KOPT-K1 (cell line): ENCODE results near the gene CDKN2B-AS1.

Source experiments
- H3K27ac ChIP-seq: fragments of 200-600 bp; sonication (generic); 2 replicates; pipeline ENCODE4 v1.5.1; 2016; ENCODE audit warnings: antibody characterized with exemption, mild to moderate bottlenecking, low read depth, low read length; ENCODE audit not compliant: poor library complexity, severe bottlenecking
- H3K36me3 ChIP-seq: fragments of 200-600 bp; sonication (generic); 2 replicates; pipeline ENCODE4 v1.5.1; 2017; ENCODE audit warnings: antibody characterized with exemption, mild to moderate bottlenecking, low read length, moderate library complexity; ENCODE audit not compliant: insufficient read depth
- H3K9me3 ChIP-seq: fragments of 200-600 bp; sonication (generic); 2 replicates; pipeline ENCODE4 v1.5.1; 2017; ENCODE audit warnings: antibody characterized with exemption, low read length, mild to moderate bottlenecking; ENCODE audit not compliant: insufficient read depth, poor library complexity, severe bottlenecking

CDKN2B-AS1 gene

DNA sequence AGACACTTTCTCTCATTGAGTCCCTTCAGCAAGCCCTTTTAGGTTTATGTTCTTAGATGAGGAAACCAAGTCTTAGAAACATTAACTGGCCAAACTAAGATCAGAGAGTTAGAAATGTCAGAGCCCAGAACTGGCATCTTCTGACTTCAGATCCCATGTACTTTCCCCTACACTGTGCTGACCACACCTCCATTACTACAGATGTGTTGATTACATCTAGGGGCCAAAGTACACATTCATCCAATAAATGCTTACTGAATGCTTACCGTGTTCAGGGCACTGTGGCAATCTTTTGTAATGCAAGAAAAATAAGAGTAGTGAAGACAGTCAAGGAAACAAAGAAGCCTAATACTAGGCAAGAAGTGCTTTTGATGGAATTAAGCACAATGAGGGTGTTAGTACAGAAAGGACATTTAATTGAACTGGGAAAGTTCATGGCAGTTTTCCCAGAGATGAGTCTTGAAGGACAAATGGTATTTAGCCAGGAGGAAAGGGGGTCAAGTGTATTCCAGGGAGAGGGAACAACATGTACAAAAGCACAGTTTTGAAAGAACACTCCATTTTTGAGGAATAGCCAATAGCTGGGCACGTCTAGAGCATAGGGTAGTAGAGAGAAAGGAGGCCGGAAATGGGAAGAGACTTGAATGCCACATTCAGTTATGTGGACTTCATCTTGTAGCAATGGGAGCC lies 104.2 kb downstream of the CDKN2B-AS1 start:
- no peaks in the 10 kb centered on the region for H3K9me3 ChIP-seq
- peak overlapping the region; percentile 12 for H3K27ac ChIP-seq
- H3K36me3 ChIP-seq = no peaks in the 10 kb centered on the region

DNA sequence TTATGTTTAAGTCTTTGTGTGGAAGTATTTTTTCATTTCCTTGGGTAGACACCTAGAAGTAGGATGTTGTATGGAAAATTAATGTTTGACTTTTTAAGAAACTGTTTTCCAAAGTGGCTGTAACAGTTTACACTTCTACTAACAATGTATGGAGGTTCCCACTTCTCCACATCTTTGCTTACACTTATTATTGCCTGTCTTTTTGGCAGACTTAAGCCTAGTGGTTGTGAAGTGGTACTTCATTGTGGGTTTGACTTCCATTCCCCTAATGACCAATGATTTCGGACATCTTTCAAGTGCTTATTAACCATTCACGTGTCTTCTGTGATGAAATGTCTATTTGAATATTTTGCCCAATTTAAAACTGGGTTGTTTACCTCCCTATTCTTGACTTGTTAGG lies 106.0 kb downstream of the CDKN2B-AS1 start:
- no peak overlapping the region for H3K27ac ChIP-seq
- H3K9me3 ChIP-seq = no peaks in the 10 kb centered on the region
- no peaks in the 10 kb centered on the region for H3K36me3 ChIP-seq

DNA sequence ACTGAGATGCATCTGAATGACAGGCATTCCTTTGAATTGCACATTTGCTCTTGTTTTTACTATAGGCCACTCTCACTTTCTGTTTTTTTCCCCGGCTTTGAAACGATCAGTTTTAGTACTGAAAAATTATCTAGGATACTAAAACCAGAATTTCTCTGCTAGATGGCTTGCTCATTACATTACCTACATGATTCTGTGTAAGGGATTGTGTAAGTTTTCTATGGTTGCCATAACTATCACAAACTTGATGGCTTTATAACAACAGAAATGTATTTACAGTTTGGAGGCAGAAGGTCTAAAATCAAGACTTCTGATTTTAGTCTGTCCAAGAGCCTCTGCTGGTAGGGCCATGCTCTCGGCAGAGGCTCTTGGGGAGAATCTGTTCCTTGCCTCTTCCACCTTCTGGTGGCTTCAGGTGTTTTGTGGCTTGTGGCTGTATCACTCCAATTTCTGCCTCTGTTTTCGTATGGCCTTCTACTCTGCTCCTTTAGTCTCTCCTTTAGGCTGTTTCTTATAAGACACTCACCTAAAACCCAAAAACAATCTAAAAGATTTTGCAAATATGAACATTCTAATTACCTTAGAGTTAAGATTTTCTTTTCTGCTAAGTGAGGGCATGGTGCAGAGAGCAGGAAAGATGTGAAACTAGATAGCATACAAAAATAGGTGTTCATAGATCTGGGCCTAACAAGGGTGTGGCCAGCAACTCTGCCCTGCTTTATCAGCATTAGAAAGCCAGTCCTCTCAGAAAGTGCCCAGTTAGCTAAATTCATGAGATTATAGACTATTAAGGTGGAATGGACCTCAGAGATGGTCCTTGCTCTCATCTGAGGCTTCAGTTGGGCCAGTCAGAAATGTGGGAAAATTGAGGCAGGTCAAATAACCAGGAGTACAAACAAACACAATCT lies 107.8 kb downstream of the CDKN2B-AS1 start:
- Histone ChIP-seq H3K9me3 (no peaks in the 10 kb centered on the region), H3K36me3 (no peaks in the 10 kb centered on the region), H3K27ac (peak overlapping the region; percentile 91)

DNA sequence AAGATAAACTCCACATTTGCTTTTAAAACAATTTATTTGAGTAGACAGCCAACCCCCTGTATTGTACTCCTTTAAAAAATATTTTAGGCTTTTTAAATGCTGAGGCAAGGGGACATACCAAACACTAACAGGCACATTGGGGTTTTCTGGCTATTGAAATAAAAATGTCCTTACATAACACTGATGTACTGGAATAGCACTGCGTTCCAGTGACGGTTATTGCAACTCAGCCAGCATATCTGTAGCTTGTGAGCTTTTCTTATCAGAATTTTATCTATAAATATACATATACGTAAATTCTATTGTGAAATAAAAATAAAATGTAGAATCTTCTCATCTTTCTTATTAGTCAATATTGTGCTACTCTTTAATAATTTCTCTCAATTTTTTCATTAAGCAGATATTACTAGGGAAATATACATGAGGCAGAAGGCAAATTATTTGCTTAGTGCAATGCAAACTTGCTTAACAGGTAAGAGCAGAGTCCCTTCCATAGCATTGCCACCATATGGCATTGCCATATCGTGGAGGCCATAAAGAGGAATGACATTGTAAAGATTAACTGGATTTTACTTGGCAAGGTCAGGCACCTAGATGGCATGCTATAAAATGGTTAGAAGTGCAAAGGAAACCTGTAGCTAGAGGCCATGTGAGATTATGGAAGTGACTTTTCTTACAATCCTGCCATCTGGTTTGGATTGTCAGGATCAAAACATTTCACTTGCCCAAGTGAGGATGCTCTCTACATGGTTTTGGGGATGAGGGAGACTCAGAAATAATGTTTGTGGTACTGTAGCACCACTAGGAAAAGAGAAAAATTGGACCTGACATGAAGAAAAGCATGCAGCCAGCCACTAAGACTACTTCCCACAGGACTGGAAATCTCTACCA lies 109.3 kb downstream of the CDKN2B-AS1 start:
- H3K9me3 ChIP-seq = no peaks in the 10 kb centered on the region
- H3K36me3 ChIP-seq = no peaks in the 10 kb centered on the region
- H3K27ac ChIP-seq = peak overlapping the region; percentile 91

DNA sequence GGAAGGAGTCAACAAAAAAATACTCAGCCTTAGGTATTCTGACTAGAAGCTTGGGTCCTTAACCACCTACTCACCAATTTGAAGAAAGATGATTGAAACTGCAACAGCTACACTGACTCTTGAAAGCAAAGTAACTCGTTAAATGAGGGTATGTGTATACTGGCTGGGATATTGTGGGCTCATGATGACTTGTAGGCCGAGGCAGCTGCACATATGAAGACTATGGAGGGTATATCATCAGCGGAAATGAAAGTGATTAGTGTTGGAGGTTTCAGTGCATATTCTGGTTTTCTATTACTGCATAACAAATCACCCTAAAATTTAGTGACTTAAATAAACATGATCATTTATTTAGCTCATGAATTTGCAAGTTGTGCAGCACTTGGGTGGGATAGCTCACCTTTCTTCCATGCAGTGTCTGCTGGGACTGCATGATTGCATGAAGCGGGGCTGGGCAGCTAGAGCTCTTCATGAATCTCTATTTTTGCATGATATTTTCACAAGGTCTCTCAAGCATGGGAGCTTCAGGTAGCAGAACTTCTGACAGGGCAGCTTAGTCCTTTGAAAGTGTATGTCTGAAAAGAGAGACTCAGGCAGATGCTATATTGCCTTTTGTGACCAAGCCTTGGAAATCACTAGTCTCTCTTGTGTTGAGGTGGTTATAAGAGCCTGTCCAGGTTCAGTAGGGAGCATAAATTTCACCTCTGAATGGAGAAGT lies 110.6 kb downstream of the CDKN2B-AS1 start:
- Histone ChIP-seq H3K27ac (peak overlapping the region; percentile 91), H3K36me3 (no peaks in the 10 kb centered on the region), H3K9me3 (no peaks in the 10 kb centered on the region)

DNA sequence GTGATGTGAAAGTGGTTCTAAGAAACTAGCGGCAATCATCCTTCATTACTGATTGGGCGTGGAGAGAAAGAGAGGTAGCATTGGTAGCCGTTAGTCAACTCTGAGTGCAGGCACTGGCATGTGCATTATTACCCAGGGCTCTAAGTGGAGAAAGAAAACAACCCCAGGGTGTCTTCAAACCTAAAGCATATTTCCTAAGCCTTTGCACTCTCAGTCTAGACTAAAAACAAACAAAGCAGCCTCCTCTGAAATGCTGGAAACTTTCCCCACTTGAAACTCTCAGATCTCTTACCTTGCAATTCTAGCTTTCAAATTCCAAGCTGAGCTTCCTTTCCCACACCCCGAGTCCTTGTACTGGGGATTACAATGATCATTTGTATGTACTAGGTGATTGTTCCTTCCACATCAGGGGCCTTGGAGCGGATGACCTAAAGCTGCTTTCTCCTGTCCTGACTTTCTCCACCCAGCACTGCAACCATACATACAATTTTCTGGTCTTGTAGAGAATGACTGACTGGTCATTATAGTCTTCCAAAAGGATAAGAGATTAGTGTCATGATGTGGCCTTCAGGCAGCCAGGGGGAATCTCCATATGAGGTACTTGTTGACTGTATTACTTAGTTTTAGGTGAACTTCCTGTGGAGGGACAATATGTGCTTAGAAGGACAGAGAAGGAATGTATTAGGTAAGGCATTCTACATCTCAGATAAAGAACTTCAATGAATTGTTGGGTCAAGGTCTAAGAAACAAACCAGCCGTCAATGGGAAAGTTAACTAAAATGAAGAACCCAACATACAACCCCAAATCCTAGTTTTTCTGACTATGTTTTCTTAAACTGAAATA lies 112.8 kb downstream of the CDKN2B-AS1 start:
- Histone ChIP-seq H3K27ac (peak overlapping the region; percentile 91), H3K36me3 (no peaks in the 10 kb centered on the region)

DNA sequence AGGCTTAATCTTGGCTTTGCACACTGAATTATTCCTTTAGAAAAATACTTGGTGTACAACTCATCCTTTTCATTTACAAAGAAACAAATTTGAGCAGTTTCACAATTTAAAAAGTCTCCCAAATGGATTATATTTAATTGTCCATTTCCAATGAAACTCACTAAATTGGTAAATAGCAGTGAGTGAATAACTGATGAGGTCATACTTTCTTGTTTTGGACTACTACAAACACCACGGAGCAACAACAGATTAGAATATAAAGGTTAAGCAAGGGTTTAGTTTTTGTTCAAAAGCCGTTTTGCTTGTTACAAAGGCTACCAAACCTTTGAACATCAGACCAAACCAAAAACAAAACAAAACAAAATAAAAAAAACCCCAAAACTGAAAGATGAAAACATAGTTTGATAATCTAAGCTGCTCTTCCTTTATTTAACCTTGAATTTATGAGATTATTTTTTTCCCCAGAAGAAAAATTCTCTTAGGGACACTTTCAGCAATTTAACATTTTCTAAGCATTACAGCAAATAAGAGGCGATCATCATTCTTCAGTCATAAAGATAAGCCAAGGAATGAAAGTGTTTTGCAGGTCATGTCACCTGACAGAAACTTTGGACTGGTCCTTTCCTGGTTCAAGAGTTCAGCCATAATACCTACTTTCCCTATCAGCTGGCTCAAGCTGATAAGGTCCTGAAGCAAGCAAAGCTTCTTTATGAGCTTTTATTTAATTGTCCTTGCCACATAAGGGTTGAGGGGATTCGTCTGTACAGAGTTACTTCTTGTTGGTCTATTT lies 114.2 kb downstream of the CDKN2B-AS1 start:
- H3K27ac ChIP-seq = peak overlapping the region; percentile 91
- H3K9me3 ChIP-seq = no peaks in the 10 kb centered on the region

More for the DNA sequence above, 112.8 kb downstream of the CDKN2B-AS1 start:
- H3K9me3 ChIP-seq = no peaks in the 10 kb centered on the region

DNA sequence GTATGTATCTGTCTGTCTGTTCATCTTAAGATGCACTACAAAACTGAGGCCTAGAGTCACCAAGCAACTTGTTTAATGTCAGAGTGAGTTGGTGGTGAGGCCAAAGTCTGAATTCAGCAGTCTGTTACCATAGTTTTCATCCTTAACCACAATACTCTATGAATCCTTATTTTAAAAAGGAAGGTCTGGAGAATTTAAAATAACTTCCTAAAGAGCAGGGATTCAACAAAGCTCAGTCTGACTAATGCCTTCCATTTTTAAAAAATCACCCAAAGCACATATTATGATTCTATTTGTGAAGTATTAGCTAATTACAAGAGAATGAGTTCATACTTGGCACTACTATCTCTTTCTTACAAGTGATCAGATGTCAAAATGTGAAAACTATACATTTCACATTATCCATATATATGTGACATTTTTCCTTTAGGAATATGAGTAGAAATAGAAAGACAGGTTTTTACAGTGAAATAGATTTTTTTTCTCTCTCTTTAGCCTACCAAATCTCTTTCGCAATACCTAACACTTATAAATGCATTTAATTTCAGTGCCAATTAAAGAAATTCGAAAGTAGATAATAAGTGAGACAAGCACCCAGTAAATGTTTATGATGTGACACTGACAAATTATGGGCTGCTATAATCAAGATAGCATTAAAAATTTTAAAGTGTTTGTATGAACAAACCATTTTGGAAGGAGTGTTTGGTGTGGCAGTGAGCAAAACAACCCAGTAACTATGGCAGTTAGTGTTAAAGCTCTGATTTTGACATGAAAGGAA lies 116.8 kb downstream of the CDKN2B-AS1 start:
- Histone ChIP-seq H3K9me3 (no peaks in the 10 kb centered on the region), H3K36me3 (no peaks in the 10 kb centered on the region), H3K27ac (peak overlapping the region; percentile 63)

More for the DNA sequence above, 114.2 kb downstream of the CDKN2B-AS1 start:
- no peaks in the 10 kb centered on the region for H3K36me3 ChIP-seq

DNA sequence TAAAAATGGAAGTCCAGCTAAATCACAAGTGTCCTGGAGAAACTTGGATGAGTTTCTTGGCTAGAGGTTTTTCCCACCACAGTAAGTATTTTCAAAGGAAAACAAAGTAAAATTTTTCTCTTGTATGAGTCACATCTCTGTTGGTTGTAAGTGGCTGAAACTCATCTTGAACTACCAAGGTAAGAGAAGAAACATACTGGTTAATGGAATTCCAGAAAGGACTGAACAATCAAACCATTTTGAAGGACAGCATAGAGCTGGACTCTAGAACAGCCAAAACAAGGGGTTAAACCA lies 117.3 kb downstream of the CDKN2B-AS1 start:
- no peaks in the 10 kb centered on the region for H3K9me3 ChIP-seq
- no peaks in the 10 kb centered on the region for H3K36me3 ChIP-seq
- H3K27ac ChIP-seq = peak overlapping the region; percentile 63

DNA sequence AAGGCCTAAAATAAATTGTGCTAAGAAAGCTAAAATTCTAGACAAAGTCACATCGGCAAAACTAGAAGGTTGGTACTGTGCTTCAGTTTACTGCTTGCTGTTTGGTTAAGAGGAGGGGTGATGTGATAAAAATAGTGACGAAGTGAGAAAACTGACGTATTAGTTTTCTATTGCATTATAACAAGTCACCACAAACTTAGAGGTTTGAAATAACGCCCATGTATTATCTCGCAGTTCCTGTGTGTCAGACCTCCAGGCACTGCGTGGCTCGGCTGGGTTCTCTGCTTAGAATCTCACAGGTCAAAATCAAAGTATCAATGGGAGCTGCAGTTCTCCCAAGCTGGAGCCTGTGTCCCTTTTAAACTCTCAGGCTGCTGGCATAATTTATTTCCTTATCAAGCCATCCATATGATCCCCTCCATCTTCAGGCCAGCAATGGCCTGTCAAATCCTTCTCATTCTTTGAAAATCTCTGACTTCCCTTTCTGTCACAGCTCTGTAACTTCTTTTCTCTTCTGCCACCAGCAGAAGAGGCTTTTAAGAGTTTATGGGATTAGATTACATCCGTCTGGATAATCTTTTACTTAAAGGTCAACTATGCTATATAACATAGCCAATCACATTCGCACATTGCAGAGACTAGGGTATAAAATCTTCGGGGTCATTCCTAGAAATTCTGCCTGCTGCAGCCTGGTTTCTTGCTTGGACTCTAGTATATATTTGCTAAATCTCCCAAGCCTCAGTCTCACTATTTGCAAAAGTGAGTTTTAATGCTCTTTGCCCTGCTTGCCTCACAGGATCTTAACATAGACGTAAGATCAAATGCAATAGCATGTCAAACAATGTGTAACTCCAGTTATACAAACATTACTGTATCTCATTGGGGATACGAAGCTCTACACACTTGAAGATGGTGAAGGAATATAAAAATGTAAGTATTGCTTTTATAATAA lies 118.6 kb downstream of the CDKN2B-AS1 start:
- no peaks in the 10 kb centered on the region for H3K36me3 ChIP-seq
- peak overlapping the region; percentile 63 for H3K27ac ChIP-seq
- no peaks in the 10 kb centered on the region for H3K9me3 ChIP-seq

DNA sequence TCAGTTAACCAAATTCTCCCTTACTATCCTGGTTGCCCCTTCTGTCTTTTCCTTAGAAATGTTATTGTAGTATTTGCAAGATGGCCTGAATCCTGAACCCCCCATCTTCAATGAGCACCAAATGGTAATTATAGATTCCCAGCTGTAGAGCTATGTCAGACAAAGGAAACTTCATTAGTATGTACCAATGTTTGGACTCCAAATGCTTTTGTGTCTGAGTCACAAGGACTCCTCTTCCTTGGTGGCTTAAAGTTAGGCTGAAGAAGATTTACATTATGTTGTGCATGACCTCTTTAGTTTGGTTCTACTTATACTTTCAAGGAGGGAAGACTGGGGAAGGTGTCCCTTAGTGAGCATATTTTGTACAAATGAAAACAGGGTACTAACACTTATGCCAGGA lies 120.4 kb downstream of the CDKN2B-AS1 start:
- no peaks in the 10 kb centered on the region for H3K9me3 ChIP-seq
- peak overlapping the region; percentile 63 for H3K27ac ChIP-seq
- H3K36me3 ChIP-seq = no peaks in the 10 kb centered on the region

DNA sequence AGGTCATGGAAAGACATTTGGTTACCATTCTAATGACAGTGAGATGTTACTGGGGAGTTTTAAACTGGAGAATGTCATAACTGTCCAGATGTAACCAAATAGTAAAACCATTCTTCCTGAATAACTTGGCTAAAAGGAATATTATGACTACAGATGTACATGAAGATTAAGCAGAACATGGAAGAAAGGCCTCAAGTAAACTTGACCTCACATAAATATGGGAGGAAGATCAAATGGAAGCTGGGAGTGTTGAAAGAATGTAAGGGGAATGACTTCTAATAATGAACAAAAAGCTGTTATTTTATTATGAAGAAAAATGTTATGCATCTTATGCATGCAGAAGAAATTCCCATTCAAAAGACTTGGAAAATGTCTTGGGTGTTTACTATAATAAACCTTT lies 122.2 kb downstream of the CDKN2B-AS1 start:
- Histone ChIP-seq H3K36me3 (no peaks in the 10 kb centered on the region), H3K27ac (peak overlapping the region; percentile 70), H3K9me3 (no peaks in the 10 kb centered on the region)
